ENCODE results near the gene UBD.

- TF ChIP-seq ATF2 (CRISPR knock-in tag; IDR thresholded peaks at IDR 0.05) (no peak), ZNF235 (CRISPR knock-in tag; IDR thresholded peaks at IDR 0.05; ENCODE audit: borderline replicate concordance) (no peak), ZNF597 (CRISPR knock-in tag; IDR thresholded peaks at IDR 0.05) (no peak), ZNF576 (CRISPR knock-in tag; IDR thresholded peaks at IDR 0.05) (no peak), MNT (IDR thresholded peaks at IDR 0.05) (no peak), CBX1 (IDR thresholded peaks at IDR 0.05; ENCODE audit: low read depth) (no peak), YY1 (IDR thresholded peaks at IDR 0.05; ENCODE audit: insufficient read depth, insufficient replicate concordance, low read depth, low read length) (no peak), POLR2A (IDR thresholded peaks at IDR 0.05; ENCODE audit: insufficient read depth in 1 of 2, low read depth in 2 of 2, low read length in 2 of 2) (no peak), ZNF510 (CRISPR knock-in tag; IDR thresholded peaks at IDR 0.05; ENCODE audit: low read depth) (no peak), SMARCE1 (IDR thresholded peaks at IDR 0.05; ENCODE audit: borderline replicate concordance) (no peak)
Measured at GRCh38 chr6:29510202-29510601, 49.3 kb downstream of the UBD start.

All from HepG2 (cell line).